GM10266 (cell line): ENCODE data around the gene ERC2.

ENCODE experiments used
- DNase-seq: peaks from one replicate; pipeline ENCODE4 v3.0.0; 2012; ENCODE audit errors: extremely low spot score
- CTCF ChIP-seq: IDR thresholded peaks from 2 replicates; pipeline ENCODE4 v1.5.1; 2012; ENCODE audit warnings: mild to moderate bottlenecking, low read depth; ENCODE audit not compliant: control insufficient read depth, insufficient read depth; ENCODE audit errors: missing control alignments

The ERC2 gene

GRCh38 chr3:56124546-56124945, 343.7 kb downstream of the ERC2 start:
- DNase-seq: no peak
- TF ChIP-seq CTCF: no peak

GRCh38 chr3:56123487-56123886, 344.8 kb downstream of the ERC2 start:
- TF ChIP-seq CTCF: no peak
- no peak for DNase-seq

- DNase-seq: no peak
- no peak for TF ChIP-seq CTCF
Measured at GRCh38 chr3:56122911-56123310, 345.4 kb downstream of the ERC2 start.

GRCh38 chr3:56121716-56122115, 346.6 kb downstream of the ERC2 start:
- TF ChIP-seq CTCF: no peak
- DNase-seq: no peak

GRCh38 chr3:56119575-56120349, 348.5 kb downstream of the ERC2 start:
- no peak for DNase-seq
- no peak for TF ChIP-seq CTCF

GRCh38 chr3:56118968-56119367, 349.3 kb downstream of the ERC2 start:
- no peak for TF ChIP-seq CTCF
- DNase-seq: no peak

GRCh38 chr3:56115698-56116097, 352.6 kb downstream of the ERC2 start:
- TF ChIP-seq CTCF: no peak
- no peak for DNase-seq
